Midbrain (tissue), 1 donor: ENCODE measurements around the gene ZNF121.
"Not testable (repeated sequence)": the region's sequence is repeated elsewhere in the genome, so short reads cannot be mapped to it uniquely, and the experiment has no call there.

Source experiments
- DNase-seq: peaks from one replicate; lab custom pipeline; 2025; lab: John Stamatoyannopoulos, UW

Gene ZNF121

GRCh38 chr19:9584073-9584833, at the start of gene ZNF121:
TSS of gene ZNF121 (minus strand) at chr19:9584504. CDS start at chr19:9568097, 16,407 bp downstream.
- DNase-seq: peak; percentile 90

- DNase-seq: no peak
These were observed 43.6 kb upstream of the ZNF121 start for GRCh38 chr19:9627856-9628255.

- DNase-seq: no peak
These were observed 38.2 kb upstream of the ZNF121 start for GRCh38 chr19:9622531-9622930.

- peak; percentile 85 for DNase-seq
These were observed 37.1 kb upstream of the ZNF121 start, which contains the start of gene ZNF561 for GRCh38 chr19:9621156-9622037. TSS of gene ZNF561 (minus strand) at chr19:9621232. CDS start at chr19:9619456, 1,776 bp downstream.

- no peak for DNase-seq
These were observed 36.5 kb upstream of the ZNF121 start for GRCh38 chr19:9620842-9621155.

GRCh38 chr19:9615844-9616243, 31.5 kb upstream of the ZNF121 start:
- DNase-seq: no peak

GRCh38 chr19:9610484-9611113, 26.3 kb upstream of the ZNF121 start:
- no peak for DNase-seq

- DNase-seq: no peak
These were observed 24.6 kb upstream of the ZNF121 start for GRCh38 chr19:9608912-9609311.

- DNase-seq: no peak
These were observed 12.7 kb upstream of the ZNF121 start for GRCh38 chr19:9597027-9597426.

GRCh38 chr19:9586764-9587163, 2.5 kb upstream of the ZNF121 start:
- DNase-seq: peak; percentile 47

GRCh38 chr19:9582081-9582725, 2.1 kb downstream of the ZNF121 start:
- DNase-seq: not testable (repeated sequence)

GRCh38 chr19:9580728-9581127, 3.6 kb downstream of the ZNF121 start:
- no peak for DNase-seq

- DNase-seq: no peak
These were observed 14.0 kb downstream of the ZNF121 start for GRCh38 chr19:9570255-9570654.

- DNase-seq: no peak
These were observed 17.6 kb downstream of the ZNF121 start for GRCh38 chr19:9566729-9567128.

GRCh38 chr19:9565900-9566705, 18.2 kb downstream of the ZNF121 start:
- no peak for DNase-seq

- no peak for DNase-seq
These were observed 31.6 kb downstream of the ZNF121 start for GRCh38 chr19:9552536-9553274.

GRCh38 chr19:9547870-9548269, 36.4 kb downstream of the ZNF121 start:
- DNase-seq: no peak

GRCh38 chr19:9541281-9541680, 43.0 kb downstream of the ZNF121 start:
- DNase-seq: not testable (repeated sequence)

GRCh38 chr19:9539921-9540320, 44.4 kb downstream of the ZNF121 start:
- not testable (repeated sequence) for DNase-seq

- DNase-seq: not testable (repeated sequence)
These were observed 45.1 kb downstream of the ZNF121 start for GRCh38 chr19:9539201-9539600.
